Activated naive CD4-positive, alpha-beta T cell treated with anti-CD3 and anti-CD28 coated beads, Interleukin-2, amount 10 ng/mL, durations not matched to agents 7 days and 5 days (primary cell): ENCODE measurements around the gene SLC46A1.
A peak's percentile ranks its signal among the peaks of the same experiment; 100 is the strongest.
"Not testable (repeated sequence)": the region's sequence is repeated elsewhere in the genome, so short reads cannot be mapped to it uniquely, and the experiment has no call there.

Experiments
- CTCF ChIA-PET: fragments of 350-600 bp; sonication (Branson Sonifier 250); formaldehyde crosslinking; loops from one replicate; lab custom pipeline; 2021; ENCODE audit warnings: antibody characterized with exemption; lab: Charles Lee
- DNase-seq: peaks from one replicate; pipeline ENCODE4 v3.0.0-alpha.2; 2020
- H3K27ac Mint-ChIP-seq: one replicate; pipeline ENCODE4 v1.8.0; 2021; ENCODE audit warnings: mild to moderate bottlenecking, moderate library complexity, mixed read lengths
- H3K27me3 Mint-ChIP-seq: one replicate; pipeline ENCODE4 v1.8.0; 2021; ENCODE audit warnings: mild to moderate bottlenecking, mixed read lengths
- H3K36me3 Mint-ChIP-seq: one replicate; pipeline ENCODE4 v1.8.0; 2021; ENCODE audit warnings: mixed read lengths
- H3K4me1 Mint-ChIP-seq: one replicate; pipeline ENCODE4 v1.8.0; 2021; ENCODE audit warnings: mixed read lengths
- H3K4me3 Mint-ChIP-seq: one replicate; pipeline ENCODE4 v1.8.0; 2021; ENCODE audit warnings: mild to moderate bottlenecking, moderate library complexity, mixed read lengths
- H3K9me3 Mint-ChIP-seq: one replicate; pipeline ENCODE4 v1.8.0; 2021; ENCODE audit warnings: mixed read lengths

The SLC46A1 gene

DNA sequence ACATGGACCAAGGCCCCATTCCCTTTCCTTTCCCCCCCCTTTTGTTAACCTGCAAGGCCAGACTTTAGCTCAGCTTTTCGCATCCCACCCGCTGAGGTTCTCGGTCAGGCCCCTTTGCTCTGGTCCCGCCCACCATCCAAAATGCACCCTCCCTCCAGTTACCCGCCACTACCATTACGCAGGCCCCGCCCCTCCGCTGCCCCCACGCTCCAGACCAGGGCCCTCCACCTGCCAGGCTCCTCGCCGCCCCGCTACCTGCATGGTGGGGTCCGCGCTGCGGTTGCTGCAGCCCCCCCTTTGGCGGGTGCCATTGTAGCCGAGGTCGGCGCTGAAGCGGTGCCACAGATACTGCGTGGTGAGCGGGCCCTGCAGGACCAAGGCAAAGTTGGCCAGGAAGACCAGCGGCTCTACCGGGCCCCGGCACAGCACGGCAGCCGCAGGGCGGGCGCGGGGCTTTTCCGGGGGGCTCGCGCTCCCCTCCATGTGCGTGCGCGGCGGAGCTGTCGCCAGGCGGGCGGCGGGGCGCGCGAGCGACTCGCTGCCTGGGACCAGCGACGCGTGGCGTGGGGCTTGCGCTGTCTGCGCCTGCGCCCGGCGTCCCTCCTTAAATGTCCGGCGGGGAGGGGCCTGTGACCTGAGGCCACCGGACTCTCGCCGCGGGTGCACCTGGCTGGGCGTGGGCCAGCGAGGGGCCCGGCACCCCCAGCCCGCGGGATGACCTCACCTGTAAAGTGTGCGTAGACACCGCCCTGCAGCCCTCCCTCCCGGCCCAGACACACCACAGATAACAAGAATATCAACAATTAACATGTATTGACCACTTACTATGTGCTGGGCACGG, at the start of gene SLC46A1:
SLC46A1 (minus strand) TSS at position 581 of the 841 bp plus-strand sequence; CDS start at position 483, 98 bp downstream.
- Mint-ChIP-seq H3K4me1 (peaks cover 12% of the 10 kb centered on the region), H3K36me3 (no peaks in the 10 kb centered on the region), H3K27ac (no peak within 1 kb of the TSS), H3K4me3 (peak within 1 kb of the TSS; percentile 73), H3K27me3 (peaks cover 42% of the 10 kb centered on the region), H3K9me3 (no peaks in the 10 kb centered on the region)
- CTCF ChIA-PET: interaction anchor here (2.3 kb wide), 1 partner anchor 11 kb away, joined by 6 read pairs; no protein-coding TSS in a partner anchor
- peak; percentile 59 for DNase-seq

DNA sequence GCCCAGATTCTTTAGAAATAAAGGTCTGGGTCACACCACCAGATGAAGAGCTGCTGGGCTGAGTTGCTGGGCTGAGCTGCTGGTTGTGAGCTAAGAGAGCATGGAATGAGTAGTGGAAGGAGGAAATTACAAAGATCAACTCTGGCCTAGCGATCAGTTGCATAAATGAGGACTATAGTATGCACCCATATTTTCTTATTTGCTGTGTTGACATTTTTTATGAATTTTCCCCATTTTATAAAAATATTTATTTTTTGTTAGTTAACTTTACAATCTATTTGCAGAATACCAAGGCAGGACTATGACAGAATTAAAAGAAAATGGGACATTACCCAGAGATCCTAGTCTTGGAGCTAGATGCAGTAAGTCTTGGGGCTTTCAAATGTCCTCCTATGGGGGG, 43.8 kb upstream of the SLC46A1 start:
- DNase-seq: no peak
- Mint-ChIP-seq H3K4me3 (no peak overlapping the region), H3K27me3 (peaks cover 19% of the 10 kb centered on the region), H3K9me3 (no peaks in the 10 kb centered on the region), H3K27ac (no peak overlapping the region), H3K36me3 (no peaks in the 10 kb centered on the region), H3K4me1 (no peaks in the 10 kb centered on the region)
- CTCF ChIA-PET: interaction anchor here (0.8 kb wide), 1 partner anchor 33 kb away, joined by 3 read pairs; no protein-coding TSS in a partner anchor

DNA sequence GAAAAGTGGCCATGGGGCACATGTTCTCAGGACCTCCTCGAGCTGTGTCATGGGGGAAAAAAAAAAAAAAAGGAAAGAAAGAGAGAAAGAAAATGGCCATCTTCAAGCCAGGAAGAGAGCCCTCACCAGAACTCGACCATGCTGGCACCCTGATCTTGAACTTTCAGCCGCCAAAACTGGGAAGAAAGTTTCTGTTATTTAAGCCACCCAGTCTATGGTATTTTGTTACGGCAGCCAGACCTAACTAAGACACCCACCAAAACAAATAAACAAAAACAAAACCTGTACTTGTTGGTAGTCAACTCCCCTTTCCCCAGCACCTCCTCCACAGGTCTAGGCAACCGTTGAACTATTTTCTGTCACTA, 41.4 kb upstream of the SLC46A1 start:
- Mint-ChIP-seq H3K4me3 (no peak overlapping the region), H3K4me1 (no peaks in the 10 kb centered on the region), H3K27ac (no peak overlapping the region), H3K36me3 (no peaks in the 10 kb centered on the region), H3K9me3 (no peaks in the 10 kb centered on the region), H3K27me3 (peaks cover 15% of the 10 kb centered on the region)
- CTCF ChIA-PET: no interaction called here
- no peak for DNase-seq

DNA sequence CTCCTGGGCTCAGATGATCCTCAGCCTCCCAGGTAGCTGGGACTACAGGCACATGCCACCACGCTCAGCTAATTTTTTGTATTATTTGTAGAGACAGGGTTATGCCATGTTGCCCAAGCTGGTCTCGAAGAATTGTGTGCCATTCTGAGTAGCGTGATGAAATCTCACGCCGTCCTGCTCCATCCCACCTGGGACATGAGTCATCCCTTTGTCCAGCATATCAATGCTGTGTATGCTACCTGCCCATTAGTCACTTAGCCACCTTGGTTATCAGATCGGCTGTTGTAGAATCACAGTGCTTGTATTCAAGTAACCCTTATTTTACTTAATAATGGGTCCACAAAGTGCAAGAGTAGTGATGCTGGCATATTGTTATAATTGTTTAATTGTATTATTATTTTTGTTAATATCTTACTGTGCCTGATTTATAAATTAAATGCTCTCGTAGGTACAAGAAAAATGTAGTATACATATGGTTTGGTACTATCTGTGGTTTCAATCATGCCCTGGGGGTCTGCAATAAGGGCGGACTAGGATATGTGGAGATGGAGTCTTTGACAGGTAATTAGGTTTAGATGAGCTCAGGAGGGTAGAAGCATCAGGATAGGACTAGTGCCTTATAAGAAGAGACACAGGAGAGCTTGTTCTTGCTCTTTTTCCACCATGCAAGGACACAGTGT, 40.8 kb upstream of the SLC46A1 start:
- H3K27me3 Mint-ChIP-seq: peaks cover 15% of the 10 kb centered on the region
- H3K9me3 Mint-ChIP-seq: no peaks in the 10 kb centered on the region
- DNase-seq: no peak
- no peaks in the 10 kb centered on the region for H3K4me1 Mint-ChIP-seq
- CTCF ChIA-PET: no interaction called here
- H3K4me3 Mint-ChIP-seq: no peak overlapping the region
- no peak overlapping the region for H3K27ac Mint-ChIP-seq
- no peaks in the 10 kb centered on the region for H3K36me3 Mint-ChIP-seq

DNA sequence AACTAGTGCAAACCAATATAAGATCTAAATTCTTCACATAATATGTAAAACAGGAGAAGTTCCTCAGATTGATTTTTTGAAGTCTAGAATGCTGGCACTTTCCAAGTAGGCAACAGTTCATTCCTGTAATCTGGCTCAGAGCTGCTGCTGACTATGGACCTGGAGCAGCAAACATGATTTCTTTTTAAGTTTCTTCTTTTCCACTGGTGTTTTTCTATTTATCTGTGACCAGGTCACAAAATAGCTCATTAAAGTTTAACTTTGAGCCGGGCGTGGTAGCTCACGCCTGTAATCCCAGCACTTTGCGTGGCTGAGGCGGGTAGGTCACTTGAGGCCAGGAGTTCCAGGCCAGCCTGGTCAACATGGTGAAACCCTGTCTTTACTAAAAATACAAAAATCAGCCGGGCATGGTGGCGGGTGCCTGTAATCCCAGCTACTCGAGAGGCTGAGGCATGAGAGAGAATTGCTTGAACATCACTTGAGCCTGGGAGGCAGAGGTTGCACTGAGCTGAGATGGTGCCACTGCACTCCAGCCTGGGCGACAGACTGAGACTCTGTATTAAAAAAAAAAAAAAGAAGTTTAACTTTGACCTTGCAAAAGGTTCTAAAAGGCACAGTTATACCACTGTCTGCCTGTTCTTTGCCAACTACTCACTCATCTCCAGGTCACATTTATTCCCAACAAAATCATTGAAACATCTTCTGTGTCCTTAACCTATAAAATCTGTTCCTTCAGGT, 38.1 kb upstream of the SLC46A1 start:
- no peaks in the 10 kb centered on the region for H3K36me3 Mint-ChIP-seq
- H3K27ac Mint-ChIP-seq: no peak overlapping the region
- no peaks in the 10 kb centered on the region for H3K4me1 Mint-ChIP-seq
- H3K4me3 Mint-ChIP-seq: no peak overlapping the region
- peaks cover 18% of the 10 kb centered on the region for H3K27me3 Mint-ChIP-seq
- CTCF ChIA-PET: no interaction called here
- no peak for DNase-seq
- H3K9me3 Mint-ChIP-seq: no peaks in the 10 kb centered on the region

DNA sequence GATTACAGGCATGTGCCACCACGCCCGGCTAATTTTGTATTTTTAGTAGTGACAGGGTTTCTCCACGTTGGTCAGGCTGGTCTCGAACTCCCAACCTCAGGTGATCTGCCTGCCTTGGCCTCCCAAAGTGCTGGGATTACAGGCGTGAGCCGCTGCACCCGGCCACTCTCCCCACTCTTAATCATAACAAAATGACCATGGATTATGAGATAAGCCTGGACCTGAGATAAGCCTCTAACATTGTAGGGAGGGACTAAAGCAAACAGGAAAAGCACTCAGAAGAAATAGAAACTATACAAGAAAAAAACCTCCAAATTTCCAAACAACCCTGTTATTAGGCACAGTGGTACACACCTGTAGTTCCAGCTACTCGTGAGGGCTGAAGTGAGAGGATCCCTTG, 28.3 kb upstream of the SLC46A1 start:
- H3K27ac Mint-ChIP-seq, H3K4me3 Mint-ChIP-seq, DNase-seq, CTCF ChIA-PET, H3K36me3 Mint-ChIP-seq, H3K4me1 Mint-ChIP-seq, H3K9me3 Mint-ChIP-seq: not testable (repeated sequence)
- peaks cover 22% of the 10 kb centered on the region for H3K27me3 Mint-ChIP-seq

DNA sequence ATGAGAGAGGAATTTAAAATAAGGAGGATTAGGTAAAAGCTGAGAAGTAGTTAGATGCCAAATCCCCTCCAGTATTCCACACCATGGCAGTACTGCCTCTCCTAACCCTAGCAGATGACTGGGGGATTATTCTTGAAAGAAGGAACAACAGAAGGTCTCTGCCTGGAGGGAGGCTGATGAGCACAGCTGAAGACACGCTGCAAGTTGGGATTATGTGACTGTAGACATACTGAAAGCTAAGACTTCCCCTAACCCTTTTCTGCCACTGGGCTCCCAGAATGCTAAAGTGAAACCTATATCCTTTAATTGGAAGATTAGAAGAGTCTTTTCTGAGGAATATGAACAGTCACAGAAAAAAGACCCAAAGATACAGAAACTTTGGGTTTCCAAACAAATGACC, 27.7 kb upstream of the SLC46A1 start:
- Mint-ChIP-seq H3K36me3 (no peaks in the 10 kb centered on the region), H3K9me3 (no peaks in the 10 kb centered on the region), H3K4me3 (no peak overlapping the region), H3K27ac (no peak overlapping the region), H3K4me1 (no peaks in the 10 kb centered on the region), H3K27me3 (peaks cover 21% of the 10 kb centered on the region)
- CTCF ChIA-PET: no interaction called here
- no peak for DNase-seq

DNA sequence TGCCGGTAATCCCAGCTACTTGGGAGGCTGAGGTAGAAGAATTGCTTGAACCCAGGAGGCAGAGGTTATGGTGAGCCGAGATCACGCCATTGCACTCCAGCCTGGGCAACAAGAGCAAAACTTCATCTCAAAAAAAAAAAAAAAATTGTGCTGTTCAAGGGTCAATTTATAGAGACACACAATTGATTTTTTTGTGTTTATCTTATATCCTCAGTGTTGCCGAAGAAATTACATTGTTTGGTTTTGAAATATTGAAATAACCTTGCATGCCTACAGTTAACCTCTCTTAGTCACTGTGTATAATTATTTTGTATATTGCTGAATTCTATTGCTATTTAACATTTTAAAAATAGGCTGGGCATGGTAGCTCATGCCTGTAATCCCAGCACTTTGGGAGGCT, 22.0 kb upstream of the SLC46A1 start:
- H3K4me3 Mint-ChIP-seq, DNase-seq, H3K9me3 Mint-ChIP-seq, H3K4me1 Mint-ChIP-seq, H3K27ac Mint-ChIP-seq, H3K36me3 Mint-ChIP-seq: not testable (repeated sequence)
- CTCF ChIA-PET: interaction anchor here (1.0 kb wide), 1 partner anchor 12 kb away, joined by 3 read pairs; no protein-coding TSS in a partner anchor
- peaks cover 26% of the 10 kb centered on the region for H3K27me3 Mint-ChIP-seq

DNA sequence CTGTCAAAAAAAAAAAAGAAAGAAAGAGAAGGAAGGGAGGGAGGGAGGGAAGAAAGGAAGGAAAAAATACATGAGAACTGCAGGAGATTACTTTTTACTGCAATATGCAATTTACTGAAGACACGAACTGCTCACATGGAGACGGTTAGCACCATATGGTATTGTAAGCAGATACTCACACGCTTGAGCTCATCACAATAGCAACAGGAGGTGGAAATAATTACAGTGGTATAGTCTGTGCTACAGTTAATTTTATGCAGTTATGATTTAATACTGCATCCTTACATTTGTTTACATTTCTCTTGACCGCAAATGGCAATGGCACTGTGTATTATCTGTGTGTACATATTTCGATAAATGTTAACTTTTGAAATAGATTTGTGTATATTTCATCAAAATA, 21.4 kb upstream of the SLC46A1 start:
- Mint-ChIP-seq H3K4me3 (no peak overlapping the region), H3K4me1 (no peaks in the 10 kb centered on the region), H3K36me3 (no peaks in the 10 kb centered on the region), H3K27ac (no peak overlapping the region), H3K27me3 (peaks cover 26% of the 10 kb centered on the region), H3K9me3 (no peaks in the 10 kb centered on the region)
- DNase-seq: no peak
- CTCF ChIA-PET: no interaction called here

DNA sequence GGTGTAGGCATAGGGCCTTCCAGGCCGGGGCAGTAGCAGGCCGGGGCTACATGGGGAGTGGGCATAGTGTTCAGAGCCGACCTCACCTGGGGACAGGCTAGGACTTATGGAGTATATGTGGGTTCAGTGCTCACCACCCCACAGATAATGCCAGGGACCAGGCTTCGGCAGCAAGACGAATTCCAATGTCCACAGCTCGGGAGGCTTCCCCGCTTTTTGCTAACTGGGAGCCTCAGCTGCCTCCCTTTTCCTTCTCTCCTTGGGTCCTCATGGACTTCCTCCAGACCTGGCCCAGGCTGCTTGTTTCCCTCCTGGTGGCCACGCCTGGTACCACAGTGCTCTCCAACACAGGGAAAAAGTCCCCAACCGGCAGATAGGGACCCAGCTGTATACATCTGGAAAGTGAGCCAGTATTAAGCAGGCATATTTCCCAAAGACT, 20.1 kb upstream of the SLC46A1 start:
- H3K36me3 Mint-ChIP-seq: no peaks in the 10 kb centered on the region
- no peak for DNase-seq
- no peak overlapping the region for H3K4me3 Mint-ChIP-seq
- no peaks in the 10 kb centered on the region for H3K9me3 Mint-ChIP-seq
- no peak overlapping the region for H3K27ac Mint-ChIP-seq
- CTCF ChIA-PET: interaction anchor here (1.4 kb wide), 1 partner anchor 14 kb away, joined by 3 read pairs; no protein-coding TSS in a partner anchor
- peaks cover 26% of the 10 kb centered on the region for H3K27me3 Mint-ChIP-seq
- H3K4me1 Mint-ChIP-seq: no peaks in the 10 kb centered on the region

DNA sequence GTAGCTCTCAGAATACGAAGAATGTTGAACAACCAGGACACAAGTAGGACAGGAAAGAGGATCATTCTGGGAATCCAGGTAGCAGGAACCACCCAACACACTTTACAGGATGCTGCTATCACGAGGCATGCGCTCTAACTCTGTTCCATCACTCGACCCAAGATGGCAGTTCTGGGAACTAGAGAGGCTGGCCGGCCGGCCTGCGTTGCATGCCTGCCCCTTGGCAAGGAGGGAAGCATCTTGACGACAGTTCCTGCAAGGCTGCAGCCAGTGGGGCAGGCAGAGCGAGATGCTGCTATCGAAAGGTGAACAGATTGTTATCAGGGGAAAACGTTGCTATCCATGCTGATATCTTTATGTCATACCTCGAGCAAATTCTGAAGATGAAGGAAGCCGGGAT, 19.2 kb upstream of the SLC46A1 start:
- no peak overlapping the region for H3K27ac Mint-ChIP-seq
- no peaks in the 10 kb centered on the region for H3K36me3 Mint-ChIP-seq
- no peak for DNase-seq
- H3K4me3 Mint-ChIP-seq: no peak overlapping the region
- no peaks in the 10 kb centered on the region for H3K4me1 Mint-ChIP-seq
- no peaks in the 10 kb centered on the region for H3K9me3 Mint-ChIP-seq
- CTCF ChIA-PET: interaction anchor here (1.4 kb wide), 1 partner anchor 14 kb away, joined by 3 read pairs; no protein-coding TSS in a partner anchor
- peaks cover 29% of the 10 kb centered on the region for H3K27me3 Mint-ChIP-seq

DNA sequence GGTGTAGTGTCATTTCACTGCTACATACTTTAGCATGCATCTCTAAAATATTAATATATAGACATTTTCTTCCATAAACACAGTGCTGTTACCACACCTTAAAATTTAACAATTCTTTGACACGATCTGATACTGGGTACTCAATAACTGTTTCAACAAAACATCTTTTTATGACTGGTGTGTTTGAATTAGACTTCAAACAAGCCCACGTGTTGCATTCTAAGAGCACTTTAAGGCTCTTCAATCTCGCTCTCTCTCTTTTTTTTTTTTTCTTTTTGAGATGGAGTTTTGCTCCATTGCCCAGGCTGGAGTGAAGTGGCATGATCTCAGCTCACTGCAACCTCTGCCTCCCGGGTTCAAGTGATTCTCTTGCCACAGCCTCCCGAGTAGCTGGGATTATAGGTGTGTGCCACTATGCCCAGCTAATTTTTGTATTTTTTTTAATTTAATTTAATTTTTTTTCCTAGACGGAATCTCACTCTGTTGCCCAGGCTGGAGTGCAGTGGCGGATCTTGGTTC, 15.8 kb upstream of the SLC46A1 start:
- Mint-ChIP-seq H3K27me3 (peaks cover 28% of the 10 kb centered on the region), H3K4me3 (no peak overlapping the region), H3K36me3 (no peaks in the 10 kb centered on the region), H3K9me3 (no peaks in the 10 kb centered on the region), H3K27ac (no peak overlapping the region), H3K4me1 (no peaks in the 10 kb centered on the region)
- DNase-seq: no peak
- CTCF ChIA-PET: interaction anchor here (1.0 to 1.4 kb wide), 2 partner anchors 41 to 695 kb away, joined by 3 read pairs; no protein-coding TSS in a partner anchor

DNA sequence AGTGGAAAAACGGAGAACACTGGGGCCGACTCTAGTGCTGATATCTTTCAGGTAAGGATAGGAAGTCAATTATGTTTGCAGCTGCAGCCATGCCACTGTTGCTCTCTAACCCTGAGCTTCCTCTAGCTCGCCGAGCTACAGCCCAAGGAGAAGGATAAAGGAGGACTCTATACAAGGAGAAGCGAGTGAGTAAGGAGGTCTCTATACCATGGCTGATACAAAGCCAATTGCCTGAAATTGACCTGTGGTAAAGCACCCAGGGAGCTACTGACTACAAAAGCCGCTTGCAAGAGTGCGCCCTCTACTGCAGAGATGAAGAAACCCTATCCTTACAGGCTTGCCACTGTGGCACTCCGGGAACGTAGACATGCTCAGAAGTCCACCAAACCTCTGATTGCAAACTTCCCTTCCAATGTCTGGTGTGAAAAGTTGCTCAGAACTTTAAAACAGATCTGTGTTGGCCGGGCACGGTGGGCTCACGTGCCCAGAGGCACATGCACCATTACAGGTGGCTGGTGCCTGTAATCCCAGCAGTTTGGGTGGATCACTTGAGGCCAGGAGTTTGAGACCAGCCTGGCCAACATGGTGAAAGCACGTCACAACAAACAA, 10.8 kb upstream of the SLC46A1 start:
- Mint-ChIP-seq H3K27ac (no peak overlapping the region), H3K9me3 (no peaks in the 10 kb centered on the region), H3K4me3 (no peak overlapping the region), H3K27me3 (peaks cover 21% of the 10 kb centered on the region), H3K36me3 (no peaks in the 10 kb centered on the region), H3K4me1 (no peaks in the 10 kb centered on the region)
- CTCF ChIA-PET: interaction anchor here (0.6 to 3.3 kb wide), 26 partner anchors 9 to 590 kb away, joined by 3 to 22 read pairs (median 4); partner anchors contain the start of genes POLDIP2 and SLC46A1
- DNase-seq: peak; percentile 71
